ENCODE results near the gene TMEM248.
A peak's percentile ranks its signal among the peaks of the same experiment; 100 is the strongest.
"Not testable (repeated sequence)": the region's sequence is repeated elsewhere in the genome, so short reads cannot be mapped to it uniquely, and the experiment has no call there.

TMEM248 gene

DNA sequence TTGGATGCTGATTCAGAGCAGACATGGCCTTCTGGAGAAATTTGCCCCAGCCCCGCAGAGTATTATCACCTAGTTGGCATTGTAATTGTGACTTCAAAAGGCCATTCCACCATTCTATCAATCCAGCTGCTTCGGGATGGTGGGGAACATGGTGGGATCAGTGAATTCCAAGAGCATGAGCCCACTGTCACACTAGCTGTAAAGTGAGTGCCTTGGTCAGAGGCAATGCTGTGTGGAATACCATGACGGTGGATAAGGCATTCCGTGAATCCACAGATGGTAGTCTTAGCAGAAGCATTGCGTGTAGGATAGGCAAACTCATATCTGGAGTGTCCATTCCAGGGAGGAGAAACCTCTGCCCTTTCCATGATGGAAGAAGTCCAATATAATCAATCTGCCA, 13.3 kb upstream of the TMEM248 start:
- no peaks in the 10 kb centered on the region for H3K27me3 ChIP-seq (ENCODE audit: control insufficient read depth in 2 of 2, insufficient read depth in 2 of 2, low read length in 2 of 2)
- no peak overlapping the region for H3K4me3 ChIP-seq (ENCODE audit: low read length in 2 of 2)
- no peaks in the 10 kb centered on the region for H3K4me1 ChIP-seq (ENCODE audit: control insufficient read depth in 2 of 2, insufficient read depth in 2 of 2, low read length in 2 of 2)
- H3K27ac ChIP-seq (ENCODE audit: low read depth in 2 of 2, low read length in 2 of 2) = no peak overlapping the region
- no peaks in the 10 kb centered on the region for H3K9me3 ChIP-seq (ENCODE audit: control insufficient read depth in 2 of 2, low read length in 2 of 2)
- no peak overlapping the region for H3K9ac ChIP-seq (ENCODE audit: low read depth in 1 of 2, low read length in 2 of 2)
- no peaks in the 10 kb centered on the region for H3K36me3 ChIP-seq (ENCODE audit: control insufficient read depth in 2 of 2, insufficient read depth in 2 of 2, low read length in 2 of 2)

DNA sequence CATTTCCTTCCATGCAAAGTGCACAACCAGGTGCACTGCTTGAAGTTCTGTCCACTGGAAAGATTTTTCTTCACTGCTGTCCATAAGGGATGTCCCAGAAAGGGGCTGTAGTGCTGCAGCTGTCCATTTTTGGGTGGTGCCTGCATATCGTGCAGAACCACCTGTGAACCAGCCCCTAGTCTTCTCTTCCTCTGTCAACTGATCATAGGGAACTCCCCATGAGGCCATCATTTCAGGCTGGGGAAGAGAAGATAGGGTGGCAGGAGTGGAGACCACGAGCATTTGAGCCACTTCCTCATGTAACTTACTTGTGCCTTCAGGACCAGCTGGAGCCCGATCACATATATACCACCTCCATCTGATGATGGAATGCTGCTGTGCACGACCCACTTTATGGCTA, 12.4 kb upstream of the TMEM248 start:
- H3K27me3 ChIP-seq (ENCODE audit: control insufficient read depth in 2 of 2, insufficient read depth in 2 of 2, low read length in 2 of 2); H3K4me1 ChIP-seq (ENCODE audit: control insufficient read depth in 2 of 2, insufficient read depth in 2 of 2, low read length in 2 of 2); H3K4me3 ChIP-seq (ENCODE audit: low read length in 2 of 2); H3K9ac ChIP-seq (ENCODE audit: low read depth in 1 of 2, low read length in 2 of 2); H3K9me3 ChIP-seq (ENCODE audit: control insufficient read depth in 2 of 2, low read length in 2 of 2); H3K27ac ChIP-seq (ENCODE audit: low read depth in 2 of 2, low read length in 2 of 2); H3K36me3 ChIP-seq (ENCODE audit: control insufficient read depth in 2 of 2, insufficient read depth in 2 of 2, low read length in 2 of 2): not testable (repeated sequence)

DNA sequence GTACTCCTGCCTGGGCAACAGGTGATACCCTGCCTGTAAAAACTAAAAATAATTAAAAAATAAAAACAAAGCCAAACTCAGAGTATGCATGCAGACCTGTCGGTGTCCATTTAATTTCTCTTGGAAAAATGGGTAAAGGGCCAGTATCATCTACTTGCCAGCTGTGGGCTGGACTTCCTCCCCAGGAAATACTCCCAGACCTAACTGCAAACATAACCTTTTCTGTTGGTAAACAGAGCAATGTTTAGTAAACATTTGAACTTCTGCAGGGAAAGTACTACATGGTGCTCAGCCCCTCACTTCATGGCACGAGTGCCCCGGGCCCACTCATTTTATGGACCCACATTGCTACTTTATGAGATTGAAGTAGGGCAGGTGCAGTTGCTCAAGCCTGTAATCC, 10.2 kb upstream of the TMEM248 start:
- Histone ChIP-seq H3K4me3 (ENCODE audit: low read length in 2 of 2) (no peak overlapping the region), H3K9ac (ENCODE audit: low read depth in 1 of 2, low read length in 2 of 2) (no peak overlapping the region), H3K27me3 (ENCODE audit: control insufficient read depth in 2 of 2, insufficient read depth in 2 of 2, low read length in 2 of 2) (no peaks in the 10 kb centered on the region), H3K4me1 (ENCODE audit: control insufficient read depth in 2 of 2, insufficient read depth in 2 of 2, low read length in 2 of 2) (no peaks in the 10 kb centered on the region), H3K27ac (ENCODE audit: low read depth in 2 of 2, low read length in 2 of 2) (no peak overlapping the region), H3K36me3 (ENCODE audit: control insufficient read depth in 2 of 2, insufficient read depth in 2 of 2, low read length in 2 of 2) (no peaks in the 10 kb centered on the region), H3K9me3 (ENCODE audit: control insufficient read depth in 2 of 2, low read length in 2 of 2) (no peaks in the 10 kb centered on the region)

DNA sequence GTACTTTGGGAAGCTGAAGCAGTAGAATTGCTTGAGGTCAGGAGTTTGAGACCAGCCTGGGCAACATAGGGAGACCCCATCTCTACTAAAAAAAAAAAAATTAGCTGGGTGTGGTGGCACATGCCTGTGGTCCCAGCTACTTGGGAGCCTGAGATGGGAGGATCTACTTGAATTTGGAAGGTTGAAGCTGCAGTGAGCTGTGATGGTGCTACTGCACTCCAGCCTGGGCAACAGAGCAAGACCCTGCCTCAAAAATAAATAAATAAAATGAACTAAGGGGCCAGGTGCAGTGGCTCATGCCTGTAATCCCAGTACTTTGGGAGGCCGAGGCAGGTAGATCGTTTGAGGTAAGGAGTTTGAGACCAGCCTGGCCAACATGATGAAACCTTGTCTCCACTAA, 9.8 kb upstream of the TMEM248 start:
- H3K36me3 ChIP-seq (ENCODE audit: control insufficient read depth in 2 of 2, insufficient read depth in 2 of 2, low read length in 2 of 2); H3K27me3 ChIP-seq (ENCODE audit: control insufficient read depth in 2 of 2, insufficient read depth in 2 of 2, low read length in 2 of 2): not testable (repeated sequence)

DNA sequence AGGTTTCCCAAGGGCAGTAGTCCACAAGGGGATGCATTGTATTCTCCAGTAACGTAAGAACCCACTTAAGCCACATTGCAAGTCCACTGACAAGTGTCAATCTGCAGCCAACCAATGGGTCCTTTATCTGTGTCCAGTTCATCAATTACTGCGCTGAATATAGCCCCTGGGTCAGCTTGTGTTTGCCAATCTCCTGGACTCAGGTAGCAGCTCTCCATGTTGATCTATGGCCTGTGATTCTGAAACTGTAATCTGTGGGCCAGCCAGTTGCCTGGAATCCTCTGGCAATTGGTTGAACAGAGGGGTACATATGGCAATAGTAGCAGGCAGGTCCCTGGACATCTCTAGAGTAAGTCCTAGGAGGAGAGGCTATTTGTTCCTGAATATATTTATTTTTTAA, 8.8 kb upstream of the TMEM248 start:
- Histone ChIP-seq H3K9ac (ENCODE audit: low read depth in 1 of 2, low read length in 2 of 2) (no peak overlapping the region), H3K4me3 (ENCODE audit: low read length in 2 of 2) (no peak overlapping the region), H3K4me1 (ENCODE audit: control insufficient read depth in 2 of 2, insufficient read depth in 2 of 2, low read length in 2 of 2) (no peaks in the 10 kb centered on the region), H3K36me3 (ENCODE audit: control insufficient read depth in 2 of 2, insufficient read depth in 2 of 2, low read length in 2 of 2) (no peaks in the 10 kb centered on the region), H3K9me3 (ENCODE audit: control insufficient read depth in 2 of 2, low read length in 2 of 2) (no peaks in the 10 kb centered on the region), H3K27ac (ENCODE audit: low read depth in 2 of 2, low read length in 2 of 2) (no peak overlapping the region), H3K27me3 (ENCODE audit: control insufficient read depth in 2 of 2, insufficient read depth in 2 of 2, low read length in 2 of 2) (no peaks in the 10 kb centered on the region)

More for the DNA sequence above, 9.8 kb upstream of the TMEM248 start:
- not testable (repeated sequence) for H3K9me3 ChIP-seq (ENCODE audit: control insufficient read depth in 2 of 2, low read length in 2 of 2); H3K4me3 ChIP-seq (ENCODE audit: low read length in 2 of 2); H3K27ac ChIP-seq (ENCODE audit: low read depth in 2 of 2, low read length in 2 of 2); H3K9ac ChIP-seq (ENCODE audit: low read depth in 1 of 2, low read length in 2 of 2); H3K4me1 ChIP-seq (ENCODE audit: control insufficient read depth in 2 of 2, insufficient read depth in 2 of 2, low read length in 2 of 2)

DNA sequence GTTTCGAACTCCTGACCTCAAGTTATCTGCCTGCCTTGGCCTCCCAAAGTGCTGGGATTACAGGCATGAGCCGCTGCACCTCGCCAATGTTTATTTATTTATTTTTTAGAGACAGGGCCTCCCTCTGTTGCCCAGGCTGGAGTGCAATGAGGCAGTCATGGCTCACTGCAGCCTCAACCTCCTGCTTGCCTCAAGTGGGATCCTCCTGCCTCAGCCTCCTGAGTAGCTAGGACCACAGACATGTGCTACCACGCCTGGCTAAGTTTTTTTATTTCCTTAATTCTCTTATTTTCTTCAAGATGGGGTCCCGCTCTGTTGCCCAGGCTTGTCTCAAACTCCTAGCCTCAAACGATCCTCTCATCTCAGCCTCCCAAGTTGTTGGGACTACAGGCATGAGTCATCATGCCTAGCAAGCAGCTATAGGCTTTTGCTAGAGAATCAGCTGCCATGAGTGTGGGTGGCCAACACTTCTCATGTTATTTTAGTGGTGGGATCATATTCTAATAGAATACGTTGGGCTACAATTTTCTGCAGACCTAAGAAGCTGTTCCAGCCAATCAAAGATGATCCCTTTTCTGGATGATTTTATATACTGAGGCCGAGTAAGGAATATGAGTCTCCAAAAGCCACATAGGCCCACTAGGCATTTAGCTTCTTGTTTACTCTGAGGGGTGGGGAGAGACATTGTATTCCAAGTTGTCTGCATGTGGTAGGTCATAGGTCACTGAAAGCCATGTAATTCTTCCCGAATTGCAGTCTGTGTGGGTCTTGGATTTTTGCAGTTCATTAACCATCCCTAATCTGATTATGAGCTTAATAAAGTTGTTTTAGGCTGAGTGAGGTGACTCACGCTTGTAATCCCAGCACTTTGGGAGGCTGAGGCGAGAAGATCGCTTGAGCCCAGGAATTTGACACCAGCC, 7.6 kb upstream of the TMEM248 start:
- no peaks in the 10 kb centered on the region for H3K27me3 ChIP-seq (ENCODE audit: control insufficient read depth in 2 of 2, insufficient read depth in 2 of 2, low read length in 2 of 2)
- H3K9me3 ChIP-seq (ENCODE audit: control insufficient read depth in 2 of 2, low read length in 2 of 2) = no peaks in the 10 kb centered on the region
- H3K27ac ChIP-seq (ENCODE audit: low read depth in 2 of 2, low read length in 2 of 2) = no peak overlapping the region
- no peak overlapping the region for H3K4me3 ChIP-seq (ENCODE audit: low read length in 2 of 2)
- H3K9ac ChIP-seq (ENCODE audit: low read depth in 1 of 2, low read length in 2 of 2) = no peak overlapping the region
- no peaks in the 10 kb centered on the region for H3K4me1 ChIP-seq (ENCODE audit: control insufficient read depth in 2 of 2, insufficient read depth in 2 of 2, low read length in 2 of 2)
- H3K36me3 ChIP-seq (ENCODE audit: control insufficient read depth in 2 of 2, insufficient read depth in 2 of 2, low read length in 2 of 2) = no peaks in the 10 kb centered on the region

DNA sequence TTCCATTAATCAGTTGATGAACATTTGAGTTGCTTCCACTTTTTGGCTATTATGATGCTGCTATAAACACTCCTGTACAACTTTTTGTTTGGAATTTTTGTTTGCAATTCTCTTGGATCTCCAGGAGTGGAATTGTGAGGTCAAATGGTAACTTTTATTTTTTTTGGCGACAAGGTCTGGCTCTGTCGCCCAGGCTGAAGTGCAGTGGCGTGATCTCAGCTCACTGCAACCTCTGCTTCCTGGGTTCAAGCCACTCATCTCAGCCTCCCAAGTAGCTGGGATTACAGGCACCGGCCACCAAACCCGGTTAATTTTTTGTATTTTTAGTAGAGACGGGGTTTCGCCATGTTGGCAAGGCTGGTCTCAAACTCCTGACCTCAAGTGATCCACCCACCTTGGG, 3.1 kb upstream of the TMEM248 start:
- not testable (repeated sequence) for H3K4me3 ChIP-seq (ENCODE audit: low read length in 2 of 2); H3K36me3 ChIP-seq (ENCODE audit: control insufficient read depth in 2 of 2, insufficient read depth in 2 of 2, low read length in 2 of 2); H3K9me3 ChIP-seq (ENCODE audit: control insufficient read depth in 2 of 2, low read length in 2 of 2); H3K9ac ChIP-seq (ENCODE audit: low read depth in 1 of 2, low read length in 2 of 2); H3K27me3 ChIP-seq (ENCODE audit: control insufficient read depth in 2 of 2, insufficient read depth in 2 of 2, low read length in 2 of 2); H3K27ac ChIP-seq (ENCODE audit: low read depth in 2 of 2, low read length in 2 of 2)
- H3K4me1 ChIP-seq (ENCODE audit: control insufficient read depth in 2 of 2, insufficient read depth in 2 of 2, low read length in 2 of 2) = peaks cover 9 to 12% of the 10 kb centered on the region in 2 donors

DNA sequence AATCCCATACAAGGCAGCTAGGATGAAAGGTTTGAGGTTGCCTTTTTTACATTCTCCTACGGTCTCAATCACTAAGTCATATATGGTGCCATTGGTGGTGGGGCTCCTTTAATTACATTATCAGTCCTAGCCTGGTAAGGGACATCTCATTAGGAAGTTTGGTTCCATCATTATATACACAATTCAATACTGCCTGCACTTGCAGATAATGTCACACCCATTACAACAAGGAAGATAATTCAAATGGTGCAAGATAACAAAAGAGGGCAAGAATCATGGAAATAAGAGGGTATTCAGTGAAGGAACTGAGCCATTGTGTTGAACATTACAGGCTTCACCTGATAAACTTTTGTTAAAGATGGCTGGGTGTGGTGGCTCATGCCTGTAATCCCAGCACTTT, 1.7 kb upstream of the TMEM248 start:
- H3K4me1 ChIP-seq (ENCODE audit: control insufficient read depth in 2 of 2, insufficient read depth in 2 of 2, low read length in 2 of 2) = peaks cover 9 to 17% of the 10 kb centered on the region in 2 donors
- H3K27me3 ChIP-seq (ENCODE audit: control insufficient read depth in 2 of 2, insufficient read depth in 2 of 2, low read length in 2 of 2) = no peaks in the 10 kb centered on the region
- no peak overlapping the region for H3K4me3 ChIP-seq (ENCODE audit: low read length in 2 of 2)
- H3K9ac ChIP-seq (ENCODE audit: low read depth in 1 of 2, low read length in 2 of 2) = no peak overlapping the region
- H3K27ac ChIP-seq (ENCODE audit: low read depth in 2 of 2, low read length in 2 of 2) = no peak overlapping the region
- H3K9me3 ChIP-seq (ENCODE audit: control insufficient read depth in 2 of 2, low read length in 2 of 2) = no peaks in the 10 kb centered on the region
- H3K36me3 ChIP-seq (ENCODE audit: control insufficient read depth in 2 of 2, insufficient read depth in 2 of 2, low read length in 2 of 2) = peaks cover 0 to 3% of the 10 kb centered on the region in 2 donors

DNA sequence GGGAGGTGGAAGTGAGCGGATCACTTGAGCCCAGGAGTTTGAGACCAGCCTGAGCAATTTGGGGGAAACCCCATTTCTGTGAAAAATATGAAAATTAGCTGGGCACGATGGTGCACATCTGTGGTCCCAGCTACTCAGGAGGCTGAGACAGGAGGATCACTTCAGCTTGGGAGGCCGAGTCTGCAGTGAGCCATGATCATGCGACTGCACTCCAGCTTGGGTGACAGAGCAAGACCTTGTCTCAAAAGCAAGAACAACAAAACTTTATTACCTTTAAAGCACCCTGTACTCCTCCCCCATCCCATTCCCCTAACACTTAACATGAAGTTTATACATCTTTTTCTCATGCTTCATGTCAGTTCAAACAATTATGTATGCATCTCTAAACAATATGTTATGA, 1.3 kb upstream of the TMEM248 start:
- H3K4me3 ChIP-seq (ENCODE audit: low read length in 2 of 2) = no peak overlapping the region
- H3K36me3 ChIP-seq (ENCODE audit: control insufficient read depth in 2 of 2, insufficient read depth in 2 of 2, low read length in 2 of 2) = peaks cover 0 to 3% of the 10 kb centered on the region in 2 donors
- H3K9me3 ChIP-seq (ENCODE audit: control insufficient read depth in 2 of 2, low read length in 2 of 2) = no peaks in the 10 kb centered on the region
- H3K27me3 ChIP-seq (ENCODE audit: control insufficient read depth in 2 of 2, insufficient read depth in 2 of 2, low read length in 2 of 2) = no peaks in the 10 kb centered on the region
- H3K4me1 ChIP-seq (ENCODE audit: control insufficient read depth in 2 of 2, insufficient read depth in 2 of 2, low read length in 2 of 2) = peaks cover 9 to 17% of the 10 kb centered on the region in 2 donors
- H3K27ac ChIP-seq (ENCODE audit: low read depth in 2 of 2, low read length in 2 of 2) = no peak overlapping the region
- H3K9ac ChIP-seq (ENCODE audit: low read depth in 1 of 2, low read length in 2 of 2) = no peak overlapping the region

DNA sequence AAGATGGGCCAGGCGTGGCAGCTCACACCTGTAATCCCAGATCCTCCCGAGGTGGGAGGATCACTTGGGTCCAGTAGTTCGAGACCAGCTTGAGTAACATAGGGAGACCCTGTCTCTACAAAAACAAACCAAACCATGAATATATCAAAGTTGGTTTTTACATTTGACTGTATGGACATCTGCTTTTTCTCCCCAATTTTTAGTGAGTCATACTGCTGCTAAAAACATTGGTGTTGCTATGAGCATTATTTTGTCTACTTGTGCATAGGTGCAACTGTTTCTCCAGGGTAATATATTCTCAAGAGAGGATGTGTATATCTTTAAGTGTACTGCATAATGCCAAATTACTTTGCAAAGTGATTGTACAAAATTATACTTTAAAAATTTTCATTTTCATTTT, 769 bp upstream of the TMEM248 start:
- H3K27ac ChIP-seq (ENCODE audit: low read depth in 2 of 2, low read length in 2 of 2) = no peak overlapping the region
- H3K9me3 ChIP-seq (ENCODE audit: control insufficient read depth in 2 of 2, low read length in 2 of 2) = no peaks in the 10 kb centered on the region
- peaks cover 3% of the 10 kb centered on the region in 2 donors for H3K36me3 ChIP-seq (ENCODE audit: control insufficient read depth in 2 of 2, insufficient read depth in 2 of 2, low read length in 2 of 2)
- H3K9ac ChIP-seq (ENCODE audit: low read depth in 1 of 2, low read length in 2 of 2) = no peak overlapping the region
- H3K4me1 ChIP-seq (ENCODE audit: control insufficient read depth in 2 of 2, insufficient read depth in 2 of 2, low read length in 2 of 2) = peaks cover 13 to 17% of the 10 kb centered on the region in 2 donors
- H3K27me3 ChIP-seq (ENCODE audit: control insufficient read depth in 2 of 2, insufficient read depth in 2 of 2, low read length in 2 of 2) = no peaks in the 10 kb centered on the region
- peak overlapping the region; percentile 99 to 100 for H3K4me3 ChIP-seq (ENCODE audit: low read length in 2 of 2)
